Progenitor cell of endocrine pancreas (in vitro differentiated cells): Measurements from ENCODE around the gene ZMIZ2. TPM values are rescaled to one million over a fixed set of nuclear protein-coding genes. Genes with fewer than 3 reads are reported as not detected.
A peak's percentile ranks its signal among the peaks of the same experiment; 100 is the strongest.

Source experiments
- DNase-seq: peaks from one replicate; pipeline ENCODE4 v3.0.0; 2021; ENCODE audit warnings: low spot score; ENCODE audit not compliant: unreplicated experiment
- H3K27ac Mint-ChIP-seq: 2 replicates; pipeline ENCODE4 v1.8.0; 2021; ENCODE audit warnings: mild to moderate bottlenecking, moderate library complexity, mixed read lengths
- H3K27me3 Mint-ChIP-seq: 2 replicates; pipeline ENCODE4 v1.8.0; 2021; ENCODE audit warnings: mixed read lengths
- H3K36me3 Mint-ChIP-seq: 2 replicates; pipeline ENCODE4 v1.8.0; 2022; ENCODE audit warnings: mixed read lengths; ENCODE audit not compliant: insufficient read depth
- H3K4me1 Mint-ChIP-seq: 2 replicates; pipeline ENCODE4 v1.8.0; 2021; ENCODE audit warnings: low read depth, mixed read lengths
- H3K4me3 Mint-ChIP-seq: 2 replicates; pipeline ENCODE4 v1.8.0; 2021; ENCODE audit warnings: low read depth, mild to moderate bottlenecking, moderate library complexity, mixed read lengths
- H3K9me3 Mint-ChIP-seq: 2 replicates; pipeline ENCODE4 v1.8.0; 2021; ENCODE audit warnings: low read depth, mixed read lengths
- CTCF ChIP-seq: fragments of 200-600 bp; sonication (generic); IDR thresholded peaks from one replicate; pipeline ENCODE4 v1.5.0; 2021; ENCODE audit warnings: antibody characterized with exemption, mild to moderate bottlenecking; ENCODE audit not compliant: unreplicated experiment
- total RNA-seq: library from RNA; stranded (reverse); gene quantifications from 2 replicates; pipeline ENCODE4 v1.2.1, GENCODE V29; 2021

The ZMIZ2 gene
- total RNA-seq, 1 donor from 2014 or later: 222 TPM

GRCh38 chr7:44705434-44705833, 43.2 kb upstream of the ZMIZ2 start:
- no peaks in the 10 kb centered on the region for H3K27me3 Mint-ChIP-seq
- TF ChIP-seq CTCF: no peak
- H3K4me1 Mint-ChIP-seq: peaks cover 3% of the 10 kb centered on the region
- H3K36me3 Mint-ChIP-seq: peaks cover 34% of the 10 kb centered on the region
- H3K9me3 Mint-ChIP-seq: no peaks in the 10 kb centered on the region
- no peak for DNase-seq
- H3K27ac Mint-ChIP-seq: peak overlapping the region; percentile 56
- H3K4me3 Mint-ChIP-seq: no peak overlapping the region

GRCh38 chr7:44706788-44707557, 41.7 kb upstream of the ZMIZ2 start:
- peaks cover 13% of the 10 kb centered on the region for H3K4me1 Mint-ChIP-seq
- no peak for TF ChIP-seq CTCF
- H3K27me3 Mint-ChIP-seq: no peaks in the 10 kb centered on the region
- H3K4me3 Mint-ChIP-seq: no peak overlapping the region
- no peak overlapping the region for H3K27ac Mint-ChIP-seq
- H3K36me3 Mint-ChIP-seq: peaks cover 23% of the 10 kb centered on the region
- no peak for DNase-seq
- no peaks in the 10 kb centered on the region for H3K9me3 Mint-ChIP-seq

- no peaks in the 10 kb centered on the region for H3K9me3 Mint-ChIP-seq
- H3K4me3 Mint-ChIP-seq: no peak overlapping the region
- H3K4me1 Mint-ChIP-seq: peaks cover 19% of the 10 kb centered on the region
- TF ChIP-seq CTCF: no peak
- H3K36me3 Mint-ChIP-seq: peaks cover 21% of the 10 kb centered on the region
- H3K27ac Mint-ChIP-seq: peak overlapping the region; percentile 37
- H3K27me3 Mint-ChIP-seq: no peaks in the 10 kb centered on the region
- no peak for DNase-seq
These were observed 41.0 kb upstream of the ZMIZ2 start for GRCh38 chr7:44707558-44708230.

- no peaks in the 10 kb centered on the region for H3K9me3 Mint-ChIP-seq
- no peaks in the 10 kb centered on the region for H3K27me3 Mint-ChIP-seq
- H3K36me3 Mint-ChIP-seq: peaks cover 15% of the 10 kb centered on the region
These were observed 39.4 kb upstream of the ZMIZ2 start for GRCh38 chr7:44709011-44709915.

More at GRCh38 chr7:44709011-44709915, 39.4 kb upstream of the ZMIZ2 start:
- no peak for TF ChIP-seq CTCF
- no peak for DNase-seq
- no peak overlapping the region for H3K4me3 Mint-ChIP-seq
- peaks cover 22% of the 10 kb centered on the region for H3K4me1 Mint-ChIP-seq
- H3K27ac Mint-ChIP-seq: peak overlapping the region; percentile 85
